HG02981 (cell line): ENCODE measurements around the gene A2ML1.
A peak's percentile ranks its signal among the peaks of the same experiment; 100 is the strongest.
"Not testable (repeated sequence)": the region's sequence is repeated elsewhere in the genome, so short reads cannot be mapped to it uniquely, and the experiment has no call there.

Experiments used
- ATAC-seq: cut with Tn5 transposase; IDR thresholded peaks from one replicate; pipeline ENCODE4 v1.9.1; 2021; ENCODE audit warnings: mild to moderate bottlenecking, moderate library complexity; ENCODE audit not compliant: unreplicated experiment

Gene A2ML1

GRCh38 chr12:8903646-8904045 is 81.2 kb downstream of the A2ML1 start:
- ATAC-seq: no peak

- ATAC-seq: no peak
These were observed 82.2 kb downstream of the A2ML1 start for GRCh38 chr12:8904665-8905064.

DNA sequence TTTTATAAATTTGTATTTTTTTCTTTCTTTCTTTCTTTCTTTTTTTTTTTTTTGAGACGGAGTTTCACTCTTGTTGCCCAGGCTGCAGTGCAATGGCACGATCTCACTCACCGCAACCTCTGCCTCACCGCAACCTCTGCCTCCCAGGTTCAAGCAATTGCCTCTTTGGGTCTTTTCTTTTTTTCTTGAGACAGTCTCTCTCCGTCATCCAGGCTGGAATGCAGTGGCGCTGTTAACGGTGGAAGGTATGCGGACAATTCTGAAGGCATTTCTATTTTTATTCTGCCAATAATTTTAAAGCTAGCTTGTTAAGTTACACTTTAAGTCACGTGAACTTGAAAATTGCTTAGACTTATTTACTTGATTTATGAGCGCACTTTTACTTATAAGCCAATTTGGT is 83.1 kb downstream of the A2ML1 start:
- no peak for ATAC-seq

DNA sequence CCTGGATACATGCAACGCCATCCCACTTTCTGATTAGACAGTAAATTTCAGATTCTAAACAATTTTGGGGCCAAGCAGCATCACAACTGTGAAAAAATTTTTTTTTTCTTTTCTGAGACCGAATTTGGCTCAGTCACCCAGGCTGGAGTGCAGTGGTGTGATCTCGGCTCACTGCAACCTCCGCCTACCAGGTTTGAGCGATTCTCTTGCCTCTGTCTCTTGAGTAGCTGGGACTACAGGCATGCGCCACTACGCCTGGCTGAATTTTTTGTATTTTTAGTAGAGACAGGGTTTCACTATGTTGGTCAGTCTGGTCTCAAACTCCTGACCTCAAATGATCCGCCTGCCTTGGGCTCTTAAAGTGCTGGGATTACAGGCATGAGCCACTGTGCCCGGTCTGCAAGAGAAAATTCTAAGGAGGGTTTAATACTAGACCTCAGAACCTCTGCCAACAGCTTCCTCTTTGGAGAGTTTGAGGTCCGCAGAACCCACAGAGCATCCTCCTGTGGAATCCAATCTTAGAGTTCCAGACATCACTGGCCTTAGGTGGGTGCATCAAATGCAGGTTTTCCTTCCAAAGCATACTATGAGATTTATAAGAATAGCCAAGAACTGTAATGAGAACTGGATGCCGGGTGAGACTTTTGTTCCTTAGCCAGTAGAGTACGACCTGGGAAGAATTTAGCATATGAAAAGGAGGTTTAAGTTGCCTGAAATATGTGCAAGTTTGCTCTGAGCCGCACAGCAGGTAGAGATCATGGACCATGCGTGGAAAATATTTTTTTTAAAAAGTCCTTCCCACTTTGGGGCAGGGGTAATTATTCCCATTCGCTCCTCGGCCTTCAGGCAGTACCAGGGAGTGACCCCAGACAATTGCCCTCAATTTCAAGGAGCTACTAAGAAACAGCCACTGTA is 84.1 kb downstream of the A2ML1 start:
- ATAC-seq: no peak

GRCh38 chr12:8907513-8907912 is 85.1 kb downstream of the A2ML1 start:
- no peak for ATAC-seq

- no peak for ATAC-seq
These were observed 87.3 kb downstream of the A2ML1 start for GRCh38 chr12:8909752-8910151.

DNA sequence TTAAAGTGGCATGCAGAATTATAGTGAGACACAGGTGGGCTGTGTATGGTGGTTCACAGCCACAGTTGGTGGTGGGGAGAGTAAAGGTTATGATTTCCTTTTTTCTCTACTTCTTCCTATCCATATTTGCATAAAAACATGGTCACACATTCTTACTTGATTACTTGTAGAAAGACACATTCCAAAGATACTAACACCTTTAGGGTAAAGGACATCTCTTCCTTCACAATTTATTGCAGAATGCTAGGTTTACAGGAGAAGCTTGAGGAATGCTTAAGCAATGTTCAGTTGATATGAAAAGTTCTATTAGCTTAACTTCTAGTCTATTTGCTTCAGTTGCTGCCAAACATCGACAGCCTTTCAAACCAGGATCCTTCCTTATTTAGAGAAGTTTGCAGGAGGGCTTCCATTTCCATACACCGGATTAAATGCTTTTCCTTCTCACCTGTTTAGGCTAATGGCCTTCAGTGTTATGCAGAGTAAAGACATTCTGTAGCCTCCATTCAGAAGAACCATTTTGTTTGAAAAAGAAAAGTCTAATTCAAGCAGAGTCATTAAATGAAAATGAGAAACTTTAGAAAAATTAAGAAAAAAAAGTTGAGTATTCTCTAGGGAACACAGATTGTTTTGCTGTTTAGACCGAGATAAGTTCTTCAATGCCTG is 89.3 kb downstream of the A2ML1 start:
- ATAC-seq: no peak

DNA sequence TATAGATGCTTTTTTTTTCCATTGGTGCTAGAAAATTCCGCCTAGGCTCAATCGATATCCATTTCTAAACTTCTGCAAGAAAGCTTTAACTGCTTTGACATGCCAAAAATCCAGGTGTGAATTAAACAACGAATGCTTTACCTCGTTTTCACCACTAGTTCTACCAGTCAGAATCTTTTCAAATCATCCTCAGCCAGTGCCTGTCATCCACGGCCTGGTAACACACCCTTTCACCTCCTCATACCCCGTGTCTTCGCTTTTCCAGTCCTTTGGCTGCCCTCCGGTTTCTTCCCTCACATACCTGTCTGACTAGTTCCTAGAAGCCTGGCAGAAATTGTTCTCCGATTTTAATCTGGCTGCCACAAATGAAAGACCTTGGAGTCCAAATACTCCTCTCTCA is 90.5 kb downstream of the A2ML1 start:
- ATAC-seq: no peak

GRCh38 chr12:8913702-8914032 is 91.2 kb downstream of the A2ML1 start:
- no peak for ATAC-seq

DNA sequence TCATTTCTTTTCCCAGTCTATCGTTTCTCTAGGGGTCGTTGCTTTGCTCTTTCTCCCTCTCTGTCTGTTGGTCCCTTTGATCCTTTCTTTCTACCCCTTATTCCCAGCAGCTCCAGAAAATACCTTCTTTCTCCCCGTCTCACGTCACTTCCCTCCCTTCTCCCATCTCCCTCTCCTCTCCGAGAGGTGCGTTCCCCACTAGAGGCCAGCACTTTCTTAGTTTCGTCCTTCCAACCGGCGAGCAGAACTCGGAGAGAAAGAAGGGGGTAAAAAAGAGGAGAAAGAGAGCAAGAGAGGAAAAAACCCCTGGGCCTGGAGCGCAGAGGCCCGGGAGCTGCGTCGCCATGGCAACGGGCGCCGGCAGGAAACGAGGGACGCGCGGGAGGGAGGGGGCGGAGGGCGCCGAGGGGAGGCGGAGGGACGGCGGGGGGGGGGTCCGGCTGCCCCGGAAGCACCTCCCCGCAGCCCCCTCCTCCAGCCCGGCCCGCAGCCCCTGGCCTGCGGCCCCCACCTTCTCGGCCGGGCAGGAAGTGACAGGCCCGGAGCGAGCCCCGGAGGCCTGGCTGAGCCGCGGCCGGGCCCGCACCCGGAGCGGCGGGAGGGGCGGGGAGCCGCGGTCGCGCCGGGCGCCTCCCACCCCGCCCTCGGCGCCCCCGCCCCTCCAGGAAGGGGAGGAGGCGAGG is 91.8 kb downstream of the A2ML1 start, which contains the start of gene PHC1:
TSS of gene PHC1 (plus strand) at position 477 of the 683 bp plus-strand sequence. CDS start 3,169 bp downstream, outside the sequence.
- peak; percentile 60 for ATAC-seq

DNA sequence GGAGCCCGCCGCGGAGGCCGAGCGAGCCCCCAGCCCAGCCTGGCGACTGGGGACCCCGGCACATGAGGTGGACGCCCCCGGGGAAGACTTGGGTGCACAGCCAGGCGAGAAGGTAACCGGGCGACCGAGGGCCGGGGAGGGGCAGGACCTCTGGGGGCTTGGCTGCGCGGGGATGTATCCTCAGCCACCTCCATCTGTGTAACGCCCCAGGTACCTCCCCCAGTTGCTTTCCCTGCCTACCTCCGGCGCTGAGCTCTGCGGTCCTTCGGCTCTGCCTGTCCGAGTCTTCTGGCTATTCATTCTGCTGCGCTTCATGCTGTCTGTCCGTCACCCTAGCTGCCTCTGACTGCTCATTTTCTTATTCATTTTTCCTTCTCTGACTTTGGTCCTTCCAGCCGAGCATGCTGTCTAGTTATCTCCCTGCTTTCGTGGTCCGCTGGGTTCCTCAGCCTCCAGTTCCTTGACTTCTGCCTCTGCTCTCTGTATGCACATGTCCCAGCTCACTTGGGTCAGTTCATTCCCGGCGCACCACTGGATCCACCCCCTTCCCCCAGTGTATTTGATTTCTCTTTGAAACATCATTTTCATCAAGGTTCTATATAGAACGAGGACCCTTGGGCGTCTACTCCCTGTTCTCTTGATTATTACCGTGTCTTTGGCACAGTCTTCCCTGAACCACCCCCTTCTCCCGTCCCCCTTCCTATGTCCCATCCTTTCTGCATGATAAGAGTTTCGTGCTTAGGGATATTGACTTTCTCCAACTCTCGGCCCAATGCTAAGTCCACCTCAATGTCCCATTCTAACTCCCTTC is 92.5 kb downstream of the A2ML1 start:
- ATAC-seq: peak; percentile 61

GRCh38 chr12:8916154-8916553 is 93.7 kb downstream of the A2ML1 start:
- ATAC-seq: no peak

- no peak for ATAC-seq
These were observed 94.6 kb downstream of the A2ML1 start for GRCh38 chr12:8917031-8917430.

DNA sequence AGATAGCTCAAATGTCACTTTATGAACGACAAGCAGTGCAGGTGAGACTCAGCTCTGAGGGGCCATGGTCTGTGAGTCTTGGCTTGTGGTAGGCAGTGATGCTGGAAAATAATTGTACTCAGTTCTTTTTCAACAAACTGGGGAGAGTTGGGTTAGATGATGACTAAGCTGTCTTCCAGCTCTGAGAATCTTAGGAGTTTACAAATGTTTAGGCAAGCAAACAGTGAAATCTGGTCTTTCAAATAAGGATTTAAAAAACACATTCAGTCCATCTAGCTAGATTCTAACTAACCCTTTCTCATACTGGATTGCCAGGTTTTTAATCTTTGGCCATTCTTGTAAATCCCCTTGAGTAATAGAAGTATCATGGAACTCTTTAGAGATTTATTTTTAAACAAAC is 95.3 kb downstream of the A2ML1 start:
- ATAC-seq: no peak

GRCh38 chr12:8919643-8920042 is 97.2 kb downstream of the A2ML1 start:
- ATAC-seq: not testable (repeated sequence)

DNA sequence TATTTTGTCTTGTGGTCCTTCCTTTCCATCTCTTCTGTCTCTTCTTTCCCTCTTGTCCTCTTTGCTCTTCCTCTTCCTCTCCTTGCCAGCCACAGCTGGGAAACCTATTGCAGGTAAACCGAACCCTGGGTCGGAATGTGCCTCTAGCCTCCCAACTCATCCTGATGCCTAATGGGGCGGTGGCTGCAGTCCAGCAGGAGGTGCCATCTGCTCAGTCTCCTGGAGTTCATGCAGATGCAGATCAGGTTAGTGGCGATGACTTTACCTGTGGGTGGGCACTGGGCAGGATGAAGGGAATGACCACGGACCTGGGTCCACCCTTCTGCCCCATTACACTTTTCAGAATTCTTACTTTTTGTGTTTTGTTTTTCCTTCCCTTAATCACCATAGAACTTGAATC is 100.1 kb downstream of the A2ML1 start:
- ATAC-seq: no peak
